ENCODE results near the gene CAB39. TPM values are rescaled to one million over a fixed set of nuclear protein-coding genes. Genes with fewer than 3 reads are reported as not detected.

The CAB39 gene
- total and polyA plus RNA-seq, 2 of the 8 experiments (the other 6 are each of a cell fraction or from before 2014, with no cell fraction given), result 16.4 to 50.5 TPM

DNA sequence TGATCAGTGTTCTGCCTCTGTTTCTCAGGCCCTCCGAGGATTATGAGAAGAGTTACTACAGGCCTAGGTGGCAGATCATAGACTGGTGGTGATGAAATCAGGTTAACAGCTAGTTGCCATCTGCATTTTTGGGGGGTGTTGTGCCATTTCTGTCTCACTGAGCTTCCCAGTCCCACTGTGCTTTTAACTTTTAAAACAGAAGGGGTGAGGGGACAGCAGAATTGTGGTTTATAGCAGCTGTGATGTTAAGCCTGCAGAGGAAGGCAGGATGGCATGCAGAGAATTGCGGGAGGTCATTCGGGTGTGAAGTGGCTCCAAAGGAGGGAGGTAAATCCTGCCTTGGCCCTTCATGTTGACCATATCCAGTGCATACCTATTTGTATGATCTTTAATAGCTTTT, 5.0 kb downstream of the CAB39 start:
- peak overlapping the region; percentile 62 for H2BK5ac ChIP-seq (ENCODE audit: low read depth, low read length)
- TF ChIP-seq, protein P1, sequence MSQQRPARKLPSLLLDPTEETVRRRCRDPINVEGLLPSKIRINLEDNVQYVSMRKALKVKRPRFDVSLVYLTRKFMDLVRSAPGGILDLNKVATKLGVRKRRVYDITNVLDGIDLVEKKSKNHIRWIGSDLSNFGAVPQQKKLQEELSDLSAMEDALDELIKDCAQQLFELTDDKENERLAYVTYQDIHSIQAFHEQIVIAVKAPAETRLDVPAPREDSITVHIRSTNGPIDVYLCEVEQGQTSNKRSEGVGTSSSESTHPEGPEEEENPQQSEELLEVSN (IDR thresholded peaks at IDR 0.05), result peak; percentile 44; the same call in 1 of the 2 replicates
- TF ChIP-seq JUN (IDR thresholded peaks at IDR 0.05; ENCODE audit: low read depth, low read length), result no peak
- no peak for TF ChIP-seq HDAC6 (IDR thresholded peaks at IDR 0.05; ENCODE audit: low read depth, low read length)
- TF ChIP-seq CBX8 (IDR thresholded peaks at IDR 0.05; ENCODE audit: borderline replicate concordance, low read depth, low read length), result no peak
- TF ChIP-seq HDAC2 (IDR thresholded peaks at IDR 0.05; ENCODE audit: borderline replicate concordance in 1 of 2, low read depth in 2 of 2, low read length in 2 of 2), result no peak
- no peak for TF ChIP-seq CTBP2 (IDR thresholded peaks at IDR 0.05; ENCODE audit: borderline replicate concordance, insufficient read depth, insufficient read length, low read length)
- 0 out of 2 replicates have a peak, but pooled peaks have one; percentile 15 for TF ChIP-seq MAX (IDR thresholded peaks at IDR 0.05)
- no peaks in the 10 kb centered on the region for H3K9me3 ChIP-seq (ENCODE audit: insufficient read depth in 2 of 2, low read depth in 1 of 2, low read length in 1 of 2)
- peak overlapping the region; percentile 6 for H4K91ac ChIP-seq (replicated peaks; ENCODE audit: insufficient read length, low read length)
- H3K27ac ChIP-seq (ENCODE audit: low read depth, low read length), result no peak overlapping the region
- peak overlapping the region in 1 of 4 experiments; percentile 34; a peak in 1 of 7 replicates for H3K9ac ChIP-seq (replicated peaks in 1 of 4; ENCODE audit: extremely low read depth in 1 of 4, low read depth in 3 of 4, low read length in 3 of 4)
- no peaks in the 10 kb centered on the region for H3K27me3 ChIP-seq (replicated peaks in 1 of 4; ENCODE audit: control insufficient read depth in 3 of 4, extremely low read depth in 1 of 4, insufficient read depth in 3 of 4, low read length in 3 of 4)
- POLR2A ChIA-PET (ENCODE audit: partially characterized antibody), result interaction anchor here (1.6 kb wide), 1 partner anchor 17 kb away, joined by 3 read pairs; no protein-coding TSS in a partner anchor
- H3K23me2 ChIP-seq (ENCODE audit: low read depth, low read length), result peaks cover 8% of the 10 kb centered on the region; the same call in 1 of the 2 replicates
- H2AFZ ChIP-seq (ENCODE audit: low read length), result no peak overlapping the region
- no peak overlapping the region for H3K23ac ChIP-seq (ENCODE audit: insufficient read length)
- no peak overlapping the region for H2BK15ac ChIP-seq (ENCODE audit: low read length)
- H3K4me3 ChIP-seq (ENCODE audit: extremely low read depth in 1 of 4, insufficient read depth in 2 of 4, low read depth in 3 of 4, low read length in 4 of 4), result peak overlapping the region in 1 of 4 experiments; percentile 29; a peak in 3 of 8 replicates
- H3K14ac ChIP-seq (ENCODE audit: insufficient read length), result no peak overlapping the region
- no peak overlapping the region for H4K8ac ChIP-seq (ENCODE audit: extremely low read depth, insufficient read depth, low read length)
- H4K20me1 ChIP-seq (replicated peaks in 1 of 2; ENCODE audit: control insufficient read depth in 1 of 2, insufficient read depth in 2 of 2, low read length in 2 of 2), result peaks cover 3 to 4% of the 10 kb centered on the region in 2 experiments
- peaks cover 5 to 31% (median 21%) of the 10 kb centered on the region in 4 experiments for H3K4me1 ChIP-seq (replicated peaks in 1 of 4; ENCODE audit: control insufficient read depth in 3 of 4, insufficient read depth in 4 of 4, low read length in 3 of 4)
- peaks cover 8% of the 10 kb centered on the region for H3K79me1 ChIP-seq (ENCODE audit: low read depth, low read length)
- H3K18ac ChIP-seq (ENCODE audit: extremely low read depth, low read length), result no peak overlapping the region
- CTCF ChIA-PET (ENCODE audit: partially characterized antibody), result no interaction called here
- H3K4ac ChIP-seq (replicated peaks; ENCODE audit: insufficient read length, low read depth, low read length), result no peak overlapping the region
- H3K36me3 ChIP-seq (ENCODE audit: control insufficient read depth in 2 of 4, insufficient read depth in 4 of 4, low read length in 3 of 4), result peaks cover 0 to 3% (median 0%) of the 10 kb centered on the region in 4 experiments; a peak in 1 of 8 replicates
- H2BK12ac ChIP-seq (ENCODE audit: low read depth, low read length), result 0 out of 2 replicates have a peak overlapping the region, but pooled peaks have one; percentile 62
- no peak for DNase-seq (ENCODE audit: low read depth in 1 of 2, low spot score in 2 of 2)
- peaks cover 20 to 94% of the 10 kb centered on the region in 2 experiments for H3K79me2 ChIP-seq (ENCODE audit: control insufficient read depth in 1 of 2, insufficient read depth in 2 of 2, low read length in 2 of 2)
- no peak overlapping the region for H3K56ac ChIP-seq (replicated peaks; ENCODE audit: insufficient read length, low read depth, low read length)
- H2AK5ac ChIP-seq (ENCODE audit: low read depth, low read length), result no peak overlapping the region
- no peak overlapping the region for H4K5ac ChIP-seq (ENCODE audit: insufficient read length, low read depth, low read length)
- H2BK20ac ChIP-seq (ENCODE audit: low read length), result no peak overlapping the region
- no peak overlapping the region for H2BK120ac ChIP-seq (replicated peaks; ENCODE audit: low read depth, low read length)
- FAIRE-seq, result no peak
- peak overlapping the region; percentile 47 to 65 for H3K4me2 ChIP-seq (ENCODE audit: insufficient read depth in 1 of 2, low read depth in 2 of 2, low read length in 2 of 2)
- WGBS, 2 experiments (ENCODE audit: extremely low coverage in 1 of 2, insufficient coverage in 1 of 2, insufficient read length in 1 of 2, insufficient replicate concordance in 2 of 2, low coverage in 1 of 2, low lambda C conversion rate in 2 of 2, missing lambda C conversion rate in 1 of 2), result 40% methylated on average over 3 of the region's 3 CpGs; no CpG with 5 or more reads in 1 of the 2 experiments

All from H1 (cell line).